SU-DHL-6 (cell line): ENCODE measurements around the gene TTYH1.

ENCODE experiments used
- CTCF ChIP-seq: fragments of 200-600 bp; sonication (generic); IDR thresholded peaks from one replicate; pipeline ENCODE4 v1.5.1; 2017; ENCODE audit warnings: antibody characterized with exemption, mild to moderate bottlenecking, low read length, moderate library complexity; ENCODE audit not compliant: insufficient read depth, poor library complexity, severe bottlenecking
- EZH2phosphoT487 ChIP-seq: fragments of 200-600 bp; sonication (generic), shearing (Covaris generic); conservative IDR thresholded peaks from 2 replicates; pipeline ENCODE4 v1.6.1; 2018; ENCODE audit warnings: mild to moderate bottlenecking, antibody characterized with exemption, low read length, moderate library complexity, mixed read lengths

- TF ChIP-seq CTCF (no peak), EZH2phosphoT487 (no peak)
Measured at GRCh38 chr19:54424201-54424600, 8.9 kb downstream of the TTYH1 start.
